Tibial artery (tissue), 4 donors: ENCODE measurements around the gene GNG8.

Experiments used
- DNase-seq, 2 donors: peaks; one replicate each; pipeline ENCODE4 v3.0.0-alpha.2; 2019
- H3K27ac ChIP-seq, 2 donors: fragments of 200-600 bp; sonication (generic) in 1 of 2; 1 replicate in 1 of 2; 2 replicates in 1 of 2; pipeline ENCODE4 v1.5.1; 2018 to 2019; ENCODE audit warnings: mild to moderate bottlenecking in 1 of 2
- H3K27me3 ChIP-seq, 2 donors: fragments of 200-600 bp; sonication (generic) in 1 of 2; one replicate each; pipeline versions ENCODE4 v1.5.1 to v1.6.0; 2016 to 2019
- H3K36me3 ChIP-seq, 3 donors: fragments of 200-600 bp; sonication (generic) in 2 of 3; one replicate each; pipeline ENCODE4 v1.5.1; 2016 to 2019; ENCODE audit warnings: mild to moderate bottlenecking in 2 of 3
- H3K4me1 ChIP-seq, 4 donors: fragments of 200-600 bp; sonication (generic) in 2 of 4; 1 replicate in 3 of 4; 2 replicates in 1 of 4; pipeline ENCODE4 v1.5.1; 2016 to 2019
- H3K4me3 ChIP-seq, 2 donors: fragments of 200-600 bp; sonication (generic) in 1 of 2; 1 replicate in 1 of 2; 2 replicates in 1 of 2; pipeline ENCODE4 v1.5.1; 2018 to 2019; ENCODE audit warnings: mild to moderate bottlenecking in 2 of 2
- H3K9me3 ChIP-seq, 3 donors: fragments of 200-600 bp; sonication (generic) in 1 of 3; one replicate each; pipeline ENCODE4 v1.5.1; 2016 to 2019
- CTCF ChIP-seq, 2 experiments: fragments of 200-600 bp in 1 of 2; fragments of 450-650 bp in 1 of 2; IDR thresholded peaks; one replicate each; pipeline ENCODE4 v1.5.1; 2017 to 2019; ENCODE audit warnings: antibody characterized with exemption in 2 of 2, mild to moderate bottlenecking in 1 of 2, moderate library complexity in 1 of 2
- intact Hi-C: fragments of 100-400 bp; cut with DNase I; formaldehyde crosslinking; loops from one replicate; pipeline ENCODE4 v1.15.0; 2023; ENCODE audit warnings: low total_unique reads

GNG8 gene

GRCh38 chr19:46620267-46620666 lies 15.7 kb downstream of the GNG8 start:
- Histone ChIP-seq H3K9me3 (no peaks in the 10 kb centered on the region), H3K36me3 (no peaks in the 10 kb centered on the region), H3K4me1 (peaks cover 7 to 85% (median 76%) of the 10 kb centered on the region in 4 donors), H3K27me3 (no peaks in the 10 kb centered on the region), H3K4me3 (peak overlapping the region in 1 of 2 donors; percentile 49), H3K27ac (peak overlapping the region; percentile 90 to 94)
- no peak for TF ChIP-seq CTCF (IDR thresholded peaks at IDR 0.05)
- intact Hi-C loops, result no loop called here
- no peak for DNase-seq

- no peak for DNase-seq
- intact Hi-C loops, result loop anchor here (5.0 to 10.0 kb wide), 2 partner anchors 44 to 116 kb away; partner anchors contain the start of gene DACT3
Measured at GRCh38 chr19:46618670-46619231, 17.3 kb downstream of the GNG8 start.

GRCh38 chr19:46617601-46618000 lies 18.4 kb downstream of the GNG8 start:
- no peaks in the 10 kb centered on the region for H3K27me3 ChIP-seq

More at GRCh38 chr19:46618670-46619231, 17.3 kb downstream of the GNG8 start:
- Histone ChIP-seq H3K27ac (peak overlapping the region; percentile 90 to 94), H3K9me3 (no peaks in the 10 kb centered on the region), H3K4me3 (no peak overlapping the region), H3K27me3 (no peaks in the 10 kb centered on the region), H3K36me3 (no peaks in the 10 kb centered on the region), H3K4me1 (peaks cover 7 to 76% (median 67%) of the 10 kb centered on the region in 4 donors)
- TF ChIP-seq CTCF (IDR thresholded peaks at IDR 0.05), result no peak

GRCh38 chr19:46616631-46617322 lies 19.2 kb downstream of the GNG8 start:
- DNase-seq, result no peak
- H3K27me3 ChIP-seq, result no peaks in the 10 kb centered on the region
- peaks cover 7 to 58% (median 51%) of the 10 kb centered on the region in 4 donors for H3K4me1 ChIP-seq
- intact Hi-C loops, result loop anchor here (5.0 to 10.0 kb wide), 2 partner anchors 46 to 118 kb away; partner anchors contain the start of gene DACT3
- peak overlapping the region in 1 of 2 donors; percentile 48 for H3K27ac ChIP-seq
- H3K36me3 ChIP-seq, result no peaks in the 10 kb centered on the region
- H3K4me3 ChIP-seq, result no peak overlapping the region
- H3K9me3 ChIP-seq, result no peaks in the 10 kb centered on the region
- peak; percentile 26 to 28 for TF ChIP-seq CTCF (IDR thresholded peaks at IDR 0.05)

More at GRCh38 chr19:46617601-46618000, 18.4 kb downstream of the GNG8 start:
- Histone ChIP-seq H3K4me3 (no peak overlapping the region), H3K27ac (peak overlapping the region in 1 of 2 donors; percentile 48), H3K4me1 (peaks cover 7 to 65% (median 59%) of the 10 kb centered on the region in 4 donors), H3K9me3 (no peaks in the 10 kb centered on the region), H3K36me3 (no peaks in the 10 kb centered on the region)
- TF ChIP-seq CTCF (IDR thresholded peaks at IDR 0.05), result no peak
- intact Hi-C loops, result loop anchor here (5.0 to 10.0 kb wide), 2 partner anchors 45 to 117 kb away; partner anchors contain the start of gene DACT3
- no peak for DNase-seq

GRCh38 chr19:46615966-46616365 lies 20.0 kb downstream of the GNG8 start:
- H3K27ac ChIP-seq, result no peak overlapping the region
- no peak overlapping the region for H3K4me3 ChIP-seq
- H3K27me3 ChIP-seq, result no peaks in the 10 kb centered on the region
- no peak for DNase-seq
- intact Hi-C loops, result loop anchor here (5.0 to 10.0 kb wide), 2 partner anchors 46 to 119 kb away; partner anchors contain the start of gene DACT3
- no peak for TF ChIP-seq CTCF (IDR thresholded peaks at IDR 0.05)
- H3K4me1 ChIP-seq, result peaks cover 7 to 50% (median 43%) of the 10 kb centered on the region in 4 donors
- peaks cover 0 to 4% (median under 1%) of the 10 kb centered on the region in 3 donors for H3K36me3 ChIP-seq
- H3K9me3 ChIP-seq, result no peaks in the 10 kb centered on the region
